PC-3 (cell line): ENCODE data around the gene INTS4.

Source experiments
- CTCF ChIP-seq: fragments of 300-600 bp; sonication (generic); conservative IDR thresholded peaks from 2 replicates; pipeline ENCODE4 v1.5.1; 2017; ENCODE audit warnings: antibody characterized with exemption, low read depth, mild to moderate bottlenecking, low read length
- EZH2 ChIP-seq: fragments of 300-600 bp; sonication (generic); IDR thresholded peaks from one replicate; pipeline ENCODE4 v1.6.1; 2017; ENCODE audit warnings: antibody characterized with exemption, mild to moderate bottlenecking, low read length; ENCODE audit not compliant: unreplicated experiment

- TF ChIP-seq CTCF (no peak), EZH2 (no peak)
Measured at GRCh38 chr11:78039391-78039918, 45.0 kb upstream of the INTS4 start.
